Urothelium cell line (cell line): ENCODE measurements around the gene AP4B1.
A peak's percentile ranks its signal among the peaks of the same experiment; 100 is the strongest.
"Not testable (repeated sequence)": the region's sequence is repeated elsewhere in the genome, so short reads cannot be mapped to it uniquely, and the experiment has no call there.

ENCODE experiments used
- DNase-seq: peaks from one replicate; pipeline ENCODE4 v3.0.0; 2011; ENCODE audit warnings: low spot score, mixed read lengths
- FAIRE-seq: peaks from 2 replicates; lab custom pipeline; 2011; peaks lifted over from hg19 to GRCh38; lab: Jason Lieb, UNC

AP4B1 gene

DNA sequence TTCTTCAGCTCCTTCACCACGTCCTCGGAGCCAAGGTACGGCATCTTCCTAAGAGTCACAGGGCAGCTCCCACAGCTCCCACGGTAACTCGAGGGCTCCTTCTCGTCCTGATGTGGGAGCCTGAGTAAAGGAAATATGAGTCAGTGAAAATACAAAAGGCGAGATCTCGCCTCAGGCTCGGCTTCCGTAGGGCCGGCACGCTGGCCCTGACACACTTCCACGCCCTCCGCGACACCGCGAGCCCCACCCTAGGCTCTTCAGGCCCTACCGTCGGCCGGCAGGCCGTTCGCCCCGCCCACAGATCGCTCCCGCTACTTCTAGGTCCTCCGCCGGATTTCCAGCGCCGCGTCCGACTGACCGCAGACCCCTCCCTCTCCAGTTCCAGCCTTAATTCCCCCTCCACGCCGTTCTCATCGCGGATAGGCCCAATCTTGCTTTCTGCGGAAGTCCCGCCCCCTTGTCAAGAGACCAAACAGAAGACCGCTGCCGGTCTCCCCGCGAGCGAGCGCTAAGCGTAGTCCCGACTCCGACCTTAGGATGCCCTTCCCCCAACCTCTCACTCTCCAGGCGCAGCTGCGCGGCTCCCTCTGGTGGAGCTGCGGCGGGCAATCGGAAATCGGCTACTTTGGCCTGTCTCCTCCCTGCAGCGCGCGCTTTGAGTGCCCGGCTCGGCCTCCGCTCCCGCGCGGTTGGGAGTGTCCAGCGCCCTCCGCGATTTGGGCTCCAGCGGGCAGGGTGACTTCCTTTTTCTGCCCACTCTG, at the start of gene AP4B1, which contains the start of gene DCLRE1B:
TSS of gene AP4B1 (minus strand) at position 126 of the 761 bp plus-strand sequence. CDS start at position 44, 82 bp downstream.
TSS of gene DCLRE1B (plus strand) at position 653 of the 761 bp plus-strand sequence. CDS start 261 bp downstream, outside the sequence.
- FAIRE-seq, result no peak

DNA sequence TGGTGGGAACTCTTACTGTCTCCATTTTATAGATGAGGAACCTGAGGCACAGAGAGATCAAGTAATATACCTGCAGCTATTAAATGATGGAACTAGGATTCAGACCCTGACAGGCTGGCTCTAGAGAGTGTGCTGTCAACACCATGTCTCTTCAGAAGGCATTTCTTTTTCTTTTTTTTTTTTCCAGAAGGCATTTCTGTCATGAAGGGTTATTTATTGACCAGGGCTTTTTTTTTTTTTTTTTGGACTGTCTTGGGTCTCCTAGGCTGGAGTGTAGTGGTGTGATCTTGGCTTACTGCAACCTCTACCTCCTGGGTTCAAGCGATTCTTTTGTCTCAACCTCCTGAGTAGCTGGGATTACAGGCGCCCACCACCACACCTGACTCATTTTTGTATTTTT, 47.1 kb upstream of the AP4B1 start:
- DNase-seq (no peak), FAIRE-seq (no peak)

More for the DNA sequence above, at the start of gene AP4B1, which contains the start of gene DCLRE1B:
- DNase-seq, result peak; percentile 99

- FAIRE-seq (no peak), DNase-seq (no peak)
Measured at GRCh38 chr1:113950908-113951307, 46.3 kb upstream of the AP4B1 start.

GRCh38 chr1:113949007-113949406, 44.4 kb upstream of the AP4B1 start:
- DNase-seq (peak; percentile 26), FAIRE-seq (no peak)

DNA sequence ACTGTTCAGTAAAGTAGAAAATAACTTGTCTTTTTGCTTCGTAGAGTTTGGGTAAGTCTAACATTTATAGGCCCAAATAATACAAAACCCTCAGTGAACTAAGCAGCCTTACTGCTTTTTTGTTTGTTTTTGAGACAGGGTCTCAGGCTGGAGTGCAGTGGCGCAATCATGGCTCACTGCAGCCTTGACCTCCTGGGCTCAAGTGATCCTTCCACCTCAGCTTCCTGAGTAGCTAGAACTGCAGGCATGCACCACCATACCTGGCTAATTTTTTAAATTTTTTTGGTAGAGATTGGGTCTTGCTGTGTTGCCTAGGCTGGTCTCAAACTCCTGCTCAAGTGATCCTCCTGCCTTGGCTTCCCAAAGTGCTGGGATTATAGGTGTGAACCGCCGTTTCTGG, 43.6 kb upstream of the AP4B1 start:
- FAIRE-seq, result not testable (repeated sequence)

DNA sequence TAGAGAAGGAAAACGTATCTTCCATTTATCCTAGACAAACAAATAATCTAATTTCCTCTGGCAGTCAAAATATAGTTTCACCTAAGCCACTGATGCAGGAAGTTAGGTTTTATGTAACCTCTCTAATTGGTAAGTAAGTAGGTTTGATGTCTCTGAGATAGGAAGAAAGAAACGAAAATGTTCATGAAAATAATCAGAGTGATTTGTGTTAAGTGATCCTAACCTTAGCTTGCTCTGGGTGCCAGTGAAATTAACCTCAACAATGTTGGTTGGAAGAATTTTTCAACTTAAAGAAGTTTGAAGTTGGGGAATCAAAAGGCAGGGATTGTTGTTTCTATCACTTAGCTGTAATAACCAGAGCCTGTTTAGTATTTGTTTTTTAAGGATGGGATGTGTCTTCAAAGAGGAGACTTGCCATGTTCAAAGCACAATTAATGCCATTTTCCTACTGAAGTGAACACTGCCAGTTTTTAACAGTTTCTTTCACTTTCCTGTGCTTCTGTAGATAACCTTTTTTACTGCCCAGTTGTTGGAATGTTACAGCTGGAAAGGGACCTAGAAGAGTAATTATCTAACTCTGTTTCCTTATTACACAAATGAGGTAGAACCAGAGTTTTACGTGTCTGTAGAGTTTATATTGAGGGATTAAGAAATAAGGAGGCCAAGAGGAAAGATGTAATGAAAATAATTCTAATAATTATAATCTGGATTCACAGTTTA, 42.9 kb upstream of the AP4B1 start:
- DNase-seq (no peak), FAIRE-seq (no peak)

More for the DNA sequence above, 43.6 kb upstream of the AP4B1 start:
- DNase-seq, result not testable (repeated sequence)

- DNase-seq (no peak), FAIRE-seq (no peak)
Measured at GRCh38 chr1:113946678-113947387, 42.2 kb upstream of the AP4B1 start.

DNA sequence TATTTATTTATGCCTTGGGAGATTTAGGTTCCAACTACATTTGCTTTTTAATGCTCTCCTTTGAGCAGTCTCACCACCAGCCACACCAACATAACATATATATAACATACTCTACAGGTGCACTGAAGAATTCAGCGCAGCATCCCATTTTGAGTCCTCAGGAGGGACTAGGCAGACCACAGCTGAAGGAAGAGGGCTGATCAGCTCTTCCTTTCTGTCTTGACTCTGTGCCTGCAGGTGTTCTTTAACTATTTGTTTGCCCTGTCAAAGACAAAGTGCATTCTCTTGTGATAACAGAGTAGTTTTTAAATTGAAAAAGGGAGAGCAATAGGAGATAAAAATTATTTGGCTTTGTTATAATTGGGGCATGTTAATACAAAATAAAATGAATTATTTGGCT, 41.5 kb upstream of the AP4B1 start:
- DNase-seq, result no peak
- no peak for FAIRE-seq

GRCh38 chr1:113945329-113945728, 40.7 kb upstream of the AP4B1 start:
- FAIRE-seq, result no peak
- DNase-seq, result no peak

DNA sequence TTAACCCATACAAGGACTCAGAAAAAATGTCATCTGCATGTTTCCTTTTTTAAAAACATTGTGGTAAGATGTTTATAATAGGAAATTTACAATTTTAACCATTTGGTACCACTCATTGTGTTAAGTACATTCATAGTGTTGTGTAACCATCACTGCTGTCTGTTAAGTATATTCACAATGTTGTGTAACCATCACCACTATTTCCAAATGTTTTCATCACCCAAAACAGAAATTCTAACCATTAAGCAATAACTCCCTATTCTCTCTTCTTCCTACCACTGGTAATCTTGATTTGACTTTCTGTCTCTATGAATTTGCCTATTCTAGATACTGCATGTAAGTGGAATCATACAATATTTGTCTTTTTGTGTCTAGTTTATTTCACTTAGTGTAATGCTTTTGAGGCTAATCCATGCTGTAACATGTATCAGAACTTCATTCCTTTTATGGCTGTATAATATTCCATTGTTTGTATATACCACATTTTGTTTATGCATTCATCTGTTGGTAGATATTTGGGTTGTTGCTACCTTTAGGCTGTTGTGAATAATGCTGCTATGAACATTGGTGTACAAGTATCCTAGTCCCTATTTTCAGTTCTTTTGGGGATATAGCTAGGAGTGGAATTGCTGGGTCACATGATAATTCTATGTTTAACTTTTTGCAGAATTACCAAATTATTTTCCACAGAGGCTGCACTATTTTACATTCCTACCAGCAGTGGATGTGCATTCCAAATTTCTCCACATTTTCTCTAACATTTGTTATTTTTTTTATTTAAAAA, 38.6 kb upstream of the AP4B1 start:
- FAIRE-seq, result no peak
- no peak for DNase-seq

DNA sequence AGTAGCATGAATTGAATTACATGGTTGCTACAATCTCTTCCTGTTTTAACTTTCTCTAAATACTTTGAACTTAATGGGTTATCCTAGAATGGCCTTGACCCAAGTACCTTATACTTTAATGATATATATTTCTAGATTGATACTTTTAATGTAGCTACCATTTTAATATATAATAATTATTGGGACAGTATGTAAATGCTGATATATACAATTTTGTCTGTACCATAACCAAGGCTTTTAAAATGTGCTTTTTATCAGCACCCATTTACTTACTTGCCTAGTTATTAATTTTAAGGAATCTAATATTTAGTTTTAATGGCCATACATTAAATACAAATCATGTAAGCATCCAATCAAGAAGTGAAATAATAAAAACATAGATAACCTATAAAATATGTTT, 37.9 kb upstream of the AP4B1 start:
- FAIRE-seq, result no peak

GRCh38 chr1:113941245-113941559, 36.6 kb upstream of the AP4B1 start:
- DNase-seq (no peak), FAIRE-seq (no peak)

More for the DNA sequence above, 37.9 kb upstream of the AP4B1 start:
- no peak for DNase-seq

DNA sequence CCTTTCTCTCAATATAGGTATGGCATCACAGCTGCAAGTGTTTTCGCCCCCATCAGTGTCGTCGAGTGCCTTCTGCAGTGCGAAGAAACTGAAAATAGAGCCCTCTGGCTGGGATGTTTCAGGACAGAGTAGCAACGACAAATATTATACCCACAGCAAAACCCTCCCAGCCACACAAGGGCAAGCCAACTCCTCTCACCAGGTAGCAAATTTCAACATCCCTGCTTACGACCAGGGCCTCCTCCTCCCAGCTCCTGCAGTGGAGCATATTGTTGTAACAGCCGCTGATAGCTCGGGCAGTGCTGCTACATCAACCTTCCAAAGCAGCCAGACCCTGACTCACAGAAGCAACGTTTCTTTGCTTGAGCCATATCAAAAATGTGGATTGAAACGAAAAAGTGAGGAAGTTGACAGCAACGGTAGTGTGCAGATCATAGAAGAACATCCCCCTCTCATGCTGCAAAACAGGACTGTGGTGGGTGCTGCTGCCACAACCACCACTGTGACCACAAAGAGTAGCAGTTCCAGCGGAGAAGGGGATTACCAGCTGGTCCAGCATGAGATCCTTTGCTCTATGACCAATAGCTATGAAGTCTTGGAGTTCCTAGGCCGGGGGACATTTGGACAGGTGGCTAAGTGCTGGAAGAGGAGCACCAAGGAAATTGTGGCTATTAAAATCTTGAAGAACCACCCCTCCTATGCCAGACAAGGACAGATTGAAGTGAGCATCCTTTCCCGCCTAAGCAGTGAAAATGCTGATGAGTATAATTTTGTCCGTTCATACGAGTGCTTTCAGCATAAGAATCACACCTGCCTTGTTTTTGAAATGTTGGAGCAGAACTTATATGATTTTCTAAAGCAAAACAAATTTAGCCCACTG, 36.0 kb upstream of the AP4B1 start:
- FAIRE-seq, result peak; percentile 59
- no peak for DNase-seq

DNA sequence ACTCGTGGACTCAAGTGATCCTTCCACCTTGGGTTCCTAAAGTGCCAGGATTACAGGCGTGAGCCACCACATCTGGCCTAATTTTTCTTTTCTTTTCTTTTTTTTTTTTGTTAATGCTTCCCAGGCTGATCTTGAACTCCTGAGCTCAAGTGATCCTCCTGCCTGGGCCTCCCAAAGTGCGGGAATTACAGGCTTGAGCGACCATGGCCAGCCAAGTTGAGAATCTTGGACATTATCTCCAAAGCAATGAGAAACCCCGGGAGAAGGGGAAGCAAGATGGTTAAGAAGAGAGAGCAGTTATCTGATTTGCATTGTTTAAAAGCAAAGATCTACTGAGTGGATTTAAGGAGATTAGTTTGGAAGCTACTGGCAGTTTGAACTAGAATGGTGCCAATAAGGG, 33.6 kb upstream of the AP4B1 start:
- DNase-seq (no peak), FAIRE-seq (no peak)

GRCh38 chr1:113937146-113937545, 32.5 kb upstream of the AP4B1 start:
- FAIRE-seq (no peak), DNase-seq (no peak)

DNA sequence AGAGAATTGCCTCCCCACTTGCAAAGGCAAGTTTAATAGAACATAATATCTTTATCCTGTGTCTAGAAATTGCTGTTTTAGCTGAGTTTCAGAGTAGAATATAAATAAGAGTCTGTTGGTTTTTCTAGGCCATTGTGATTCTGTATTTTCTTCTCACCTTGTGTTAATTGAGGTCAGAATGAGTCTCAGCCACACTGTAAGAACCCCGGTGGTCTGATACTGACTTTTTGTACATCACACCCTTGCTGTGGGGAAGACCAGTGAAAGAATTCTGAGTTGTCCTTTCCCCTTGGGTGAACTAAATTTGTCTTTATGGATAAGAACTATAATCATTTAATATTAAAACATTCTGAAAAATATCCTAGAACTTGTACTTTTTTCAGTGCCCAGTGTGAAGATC, 31.4 kb upstream of the AP4B1 start:
- FAIRE-seq (no peak), DNase-seq (no peak)

GRCh38 chr1:113935176-113935575, 30.6 kb upstream of the AP4B1 start:
- no peak for FAIRE-seq

GRCh38 chr1:113934511-113935055, 30.0 kb upstream of the AP4B1 start:
- no peak for DNase-seq
- FAIRE-seq, result no peak

More at GRCh38 chr1:113935176-113935575, 30.6 kb upstream of the AP4B1 start:
- DNase-seq, result no peak

DNA sequence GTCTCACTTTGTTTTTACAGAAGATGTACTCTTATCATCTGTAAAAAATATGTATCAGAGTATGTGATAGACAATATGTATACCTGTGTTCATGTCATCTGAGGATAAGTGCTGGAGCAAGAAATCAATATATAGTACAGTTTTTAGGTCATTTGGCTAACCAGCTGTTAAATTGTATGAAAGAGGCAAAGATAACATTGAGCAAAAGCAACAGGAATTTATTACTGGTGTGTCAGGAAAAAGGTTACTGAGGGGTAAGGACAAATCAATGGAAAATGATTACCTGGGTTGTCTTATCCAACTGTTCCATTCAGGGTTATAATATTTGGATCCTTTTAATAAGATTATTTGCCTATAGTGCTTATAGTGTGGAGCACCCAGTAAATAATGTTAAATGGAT, 29.4 kb upstream of the AP4B1 start:
- no peak for DNase-seq
- FAIRE-seq, result no peak
